IPS-20b (cell line): ENCODE data around the gene KCNK7.

Experiments used
- H3K27ac ChIP-seq: one replicate; pipeline ENCODE4 v1.5.1; 2013; ENCODE audit warnings: low read length
- H3K27me3 ChIP-seq: 2 replicates; pipeline ENCODE4 v1.6.1; 2013; ENCODE audit warnings: mild to moderate bottlenecking, low read length, inconsistent platforms; ENCODE audit not compliant: insufficient read depth
- H3K36me3 ChIP-seq: 2 replicates; pipeline ENCODE4 v1.6.1; 2013; ENCODE audit warnings: low read depth, mild to moderate bottlenecking, inconsistent platforms, low read length, moderate library complexity; ENCODE audit not compliant: insufficient read depth
- H3K4me1 ChIP-seq: 2 replicates; pipeline ENCODE4 v1.6.1; 2013; ENCODE audit warnings: mild to moderate bottlenecking, control low read depth, inconsistent platforms, low read length, moderate library complexity; ENCODE audit not compliant: insufficient read depth
- H3K4me3 ChIP-seq: 2 replicates; pipeline ENCODE4 v1.5.1; 2013; ENCODE audit warnings: mild to moderate bottlenecking, low read length, inconsistent platforms
- H3K9ac ChIP-seq: 2 replicates; pipeline ENCODE4 v1.6.1; 2013; ENCODE audit warnings: low read depth, mild to moderate bottlenecking, inconsistent platforms, low read length, moderate library complexity
- H3K9me3 ChIP-seq: 2 replicates; pipeline ENCODE4 v1.6.1; 2013; ENCODE audit warnings: mild to moderate bottlenecking, low read depth, low read length, inconsistent platforms; ENCODE audit not compliant: insufficient read depth

The KCNK7 gene

DNA sequence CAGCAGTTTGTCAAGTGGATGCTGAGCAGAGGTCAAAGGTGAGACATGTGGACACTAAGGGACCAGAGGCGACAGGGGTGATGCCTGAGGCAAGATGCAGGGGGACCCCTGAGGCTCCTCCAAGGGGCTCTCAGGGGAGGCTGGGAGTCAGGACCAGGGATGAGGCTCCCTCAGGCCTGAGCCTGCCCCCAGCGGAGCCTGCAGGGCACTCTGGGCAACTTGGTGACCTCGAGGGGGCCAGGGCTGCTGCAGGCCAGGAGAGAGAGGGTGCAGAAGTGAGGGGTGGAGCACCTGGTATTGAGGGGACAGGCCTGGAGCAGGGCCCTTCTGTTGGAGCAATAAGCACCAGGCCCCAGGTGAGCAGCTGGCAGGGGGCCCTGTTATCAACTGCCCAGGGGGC, 13.7 kb downstream of the KCNK7 start:
- H3K36me3 ChIP-seq = no peaks in the 10 kb centered on the region

GRCh38 chr11:65580756-65581155, 14.8 kb downstream of the KCNK7 start:
- no peaks in the 10 kb centered on the region for H3K4me1 ChIP-seq
- no peak overlapping the region for H3K9ac ChIP-seq
- H3K27ac ChIP-seq = no peak overlapping the region
- no peaks in the 10 kb centered on the region for H3K36me3 ChIP-seq
- no peaks in the 10 kb centered on the region for H3K9me3 ChIP-seq
- peaks cover 65% of the 10 kb centered on the region for H3K27me3 ChIP-seq
- H3K4me3 ChIP-seq = no peak overlapping the region

More for the DNA sequence above, 13.7 kb downstream of the KCNK7 start:
- H3K9ac ChIP-seq = no peak overlapping the region
- no peak overlapping the region for H3K27ac ChIP-seq
- no peak overlapping the region for H3K4me3 ChIP-seq
- H3K4me1 ChIP-seq = no peaks in the 10 kb centered on the region
- peaks cover 63% of the 10 kb centered on the region for H3K27me3 ChIP-seq
- no peaks in the 10 kb centered on the region for H3K9me3 ChIP-seq

GRCh38 chr11:65580031-65580692, 15.4 kb downstream of the KCNK7 start:
- Histone ChIP-seq H3K36me3 (no peaks in the 10 kb centered on the region), H3K27ac (no peak overlapping the region), H3K27me3 (peaks cover 65% of the 10 kb centered on the region), H3K9me3 (no peaks in the 10 kb centered on the region), H3K9ac (no peak overlapping the region), H3K4me1 (no peaks in the 10 kb centered on the region), H3K4me3 (no peak overlapping the region)

- Histone ChIP-seq H3K4me3 (no peak overlapping the region), H3K27me3 (peaks cover 66% of the 10 kb centered on the region), H3K27ac (no peak overlapping the region), H3K9ac (no peak overlapping the region), H3K36me3 (no peaks in the 10 kb centered on the region), H3K9me3 (no peaks in the 10 kb centered on the region), H3K4me1 (peaks cover 3% of the 10 kb centered on the region; the same call in 1 of the 2 replicates)
These were observed 16.3 kb downstream of the KCNK7 start for GRCh38 chr11:65579291-65579690.

DNA sequence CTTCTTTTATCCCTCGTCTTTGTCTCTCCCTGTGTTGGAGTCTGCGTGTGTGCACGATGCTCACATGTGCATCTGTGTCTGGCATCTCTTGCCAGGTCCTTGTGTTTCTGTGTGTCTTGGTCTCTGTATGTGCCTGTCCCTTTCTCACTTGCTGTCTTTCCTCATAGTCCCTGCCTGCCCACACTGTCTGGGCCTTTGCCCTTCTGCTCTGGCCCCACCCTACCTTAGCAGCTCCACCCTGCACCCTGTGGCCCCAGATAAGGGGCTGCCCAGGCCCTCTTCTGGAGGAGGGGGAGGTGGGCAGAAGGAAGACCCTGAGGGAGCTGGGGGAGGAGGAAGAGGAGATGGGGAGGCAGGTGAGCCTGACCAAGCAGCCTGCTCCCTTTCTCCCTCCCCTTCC, 16.9 kb downstream of the KCNK7 start:
- H3K9ac ChIP-seq = no peak overlapping the region
- peaks cover 5% of the 10 kb centered on the region; the same call in 1 of the 2 replicates for H3K4me1 ChIP-seq
- H3K9me3 ChIP-seq = no peaks in the 10 kb centered on the region
- no peak overlapping the region for H3K4me3 ChIP-seq
- no peaks in the 10 kb centered on the region for H3K36me3 ChIP-seq
- H3K27me3 ChIP-seq = peaks cover 64% of the 10 kb centered on the region
- no peak overlapping the region for H3K27ac ChIP-seq

- H3K4me3 ChIP-seq = no peak overlapping the region
- H3K9ac ChIP-seq = no peak overlapping the region
These were observed 17.5 kb downstream of the KCNK7 start for GRCh38 chr11:65578134-65578533.

DNA sequence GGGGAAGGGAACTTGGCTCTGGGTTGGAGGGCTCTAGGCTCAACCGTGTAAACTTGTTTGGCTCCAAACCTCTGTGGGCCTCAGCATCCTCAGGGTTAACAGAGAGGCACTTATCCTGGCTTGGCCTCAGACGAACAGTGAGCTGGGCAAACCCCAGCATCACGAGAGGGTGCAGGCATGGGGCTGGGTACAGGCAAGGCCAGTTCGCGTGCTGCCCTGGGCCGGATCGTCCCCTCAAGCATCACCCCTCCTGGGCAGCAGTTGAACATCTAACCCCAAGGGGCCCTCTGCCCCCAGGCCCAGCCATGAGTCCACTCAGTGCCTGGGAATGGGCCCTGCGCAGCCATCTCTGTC, 17.9 kb downstream of the KCNK7 start:
- Histone ChIP-seq H3K4me1 (peaks cover 7% of the 10 kb centered on the region; the same call in 1 of the 2 replicates), H3K36me3 (no peaks in the 10 kb centered on the region), H3K27me3 (peaks cover 64% of the 10 kb centered on the region), H3K4me3 (no peak overlapping the region), H3K9me3 (no peaks in the 10 kb centered on the region), H3K9ac (no peak overlapping the region), H3K27ac (no peak overlapping the region)

More at GRCh38 chr11:65578134-65578533, 17.5 kb downstream of the KCNK7 start:
- Histone ChIP-seq H3K9me3 (no peaks in the 10 kb centered on the region), H3K4me1 (peaks cover 7% of the 10 kb centered on the region; the same call in 1 of the 2 replicates), H3K27ac (no peak overlapping the region), H3K36me3 (no peaks in the 10 kb centered on the region), H3K27me3 (peaks cover 64% of the 10 kb centered on the region)

- H3K27ac ChIP-seq = no peak overlapping the region
- no peak overlapping the region for H3K9ac ChIP-seq
- H3K4me3 ChIP-seq = no peak overlapping the region; the same call in 1 of the 2 replicates
These were observed 18.5 kb downstream of the KCNK7 start for GRCh38 chr11:65576867-65577755.

DNA sequence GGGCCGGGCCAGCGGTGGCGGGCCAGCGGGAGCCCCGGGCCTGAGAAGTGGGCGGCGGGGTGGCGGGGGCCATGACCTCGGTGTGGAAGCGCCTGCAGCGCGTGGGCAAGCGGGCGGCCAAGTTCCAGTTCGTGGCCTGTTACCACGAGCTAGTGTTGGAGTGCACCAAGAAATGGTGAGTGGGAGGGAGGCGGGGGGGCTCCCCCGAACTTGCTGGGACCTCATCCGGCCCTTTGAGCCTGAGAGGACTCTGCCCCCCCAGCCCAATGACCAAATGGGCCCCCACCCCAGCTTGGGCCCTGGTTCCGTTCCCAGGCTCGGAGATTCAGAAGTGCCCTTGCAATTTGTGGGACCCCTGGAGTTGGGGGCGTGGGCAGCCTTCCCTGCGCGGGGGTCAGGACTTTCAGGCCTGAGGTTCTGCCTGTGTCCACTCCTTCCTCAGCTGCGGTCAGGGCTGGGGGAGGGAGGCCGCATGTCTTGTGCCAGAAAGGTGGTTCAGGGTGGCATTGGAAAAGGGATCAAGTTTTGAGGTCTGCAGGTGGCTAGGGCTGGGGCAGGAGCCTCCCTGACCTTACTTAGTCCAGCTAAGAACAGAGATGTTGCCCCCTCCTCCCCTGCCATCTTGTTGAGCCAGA, 19.3 kb downstream of the KCNK7 start:
- Histone ChIP-seq H3K27me3 (peaks cover 56% of the 10 kb centered on the region), H3K36me3 (no peaks in the 10 kb centered on the region), H3K9ac (no peak overlapping the region), H3K4me1 (peaks cover 10% of the 10 kb centered on the region; the same call in 1 of the 2 replicates), H3K9me3 (no peaks in the 10 kb centered on the region), H3K27ac (no peak overlapping the region), H3K4me3 (peak overlapping the region; percentile 46; the same call in 1 of the 2 replicates)

More at GRCh38 chr11:65576867-65577755, 18.5 kb downstream of the KCNK7 start:
- H3K9me3 ChIP-seq = no peaks in the 10 kb centered on the region
- H3K36me3 ChIP-seq = no peaks in the 10 kb centered on the region
- peaks cover 57% of the 10 kb centered on the region for H3K27me3 ChIP-seq
- peaks cover 7% of the 10 kb centered on the region; the same call in 1 of the 2 replicates for H3K4me1 ChIP-seq

DNA sequence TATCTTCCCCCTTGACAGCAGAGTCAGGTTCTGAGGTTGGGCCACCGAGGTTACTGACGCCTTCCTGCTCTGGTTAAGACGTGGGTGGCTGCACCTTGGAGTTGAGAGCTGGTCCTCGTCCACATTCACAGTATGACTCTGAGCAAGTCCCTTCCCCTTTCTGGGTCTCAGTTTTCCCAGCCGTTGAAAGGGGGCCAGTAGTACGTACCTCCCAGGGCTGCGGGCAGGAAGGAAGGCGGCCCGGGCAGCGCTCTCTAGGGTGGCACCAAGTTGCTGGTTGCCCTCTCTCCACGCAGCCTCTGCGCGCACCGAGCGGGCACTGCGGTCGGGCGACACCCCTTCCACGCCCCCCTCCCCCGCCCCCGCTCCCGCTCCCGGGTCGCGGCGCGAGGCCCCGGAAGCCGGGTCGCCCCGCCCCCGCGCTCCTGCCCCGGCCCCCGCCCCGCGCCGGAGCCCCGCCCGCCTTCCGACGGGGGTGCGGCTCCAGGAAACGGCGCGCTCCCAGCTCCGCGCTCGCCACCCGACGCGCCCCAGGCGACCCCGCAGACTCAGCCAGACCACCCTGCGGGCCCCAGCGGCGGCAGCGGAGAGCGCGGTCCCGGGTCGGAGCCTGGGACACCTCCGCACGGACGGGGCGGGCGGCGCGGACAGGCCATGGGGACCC, 19.9 kb downstream of the KCNK7 start, which contains the start of gene EHBP1L1:
Gene EHBP1L1, plus strand, starts transcription at position 486 of the 664 bp plus-strand sequence. CDS start 250 bp downstream, outside the sequence.
- peaks cover 56% of the 10 kb centered on the region for H3K27me3 ChIP-seq
- no peaks in the 10 kb centered on the region for H3K9me3 ChIP-seq
- peaks cover 14% of the 10 kb centered on the region for H3K4me1 ChIP-seq
- peak within 1 kb of the TSS; percentile 64 for H3K4me3 ChIP-seq
- H3K36me3 ChIP-seq = no peaks in the 10 kb centered on the region
- no peak within 1 kb of the TSS for H3K27ac ChIP-seq
- H3K9ac ChIP-seq = no peak within 1 kb of the TSS
